ENCODE measurements around the gene EML2.

EML2 gene

GRCh38 chr19:45595814-45596213, 43.4 kb downstream of the EML2 start:
- CTCF ChIA-PET: no interaction called here

GRCh38 chr19:45593520-45593919, 45.7 kb downstream of the EML2 start:
- DNase-seq: no peak
- Mint-ChIP-seq H3K4me3 (no peak overlapping the region), H3K9me3 (no peaks in the 10 kb centered on the region), H3K36me3 (no peaks in the 10 kb centered on the region), H3K4me1 (peaks cover 25% of the 10 kb centered on the region), H3K27me3 (peaks cover 82% of the 10 kb centered on the region), H3K27ac (no peak overlapping the region)
- CTCF ChIA-PET: interaction anchor here (1.7 kb wide), 1 partner anchor 49 kb away, joined by 12 read pairs; no protein-coding TSS in a partner anchor

More at GRCh38 chr19:45595814-45596213, 43.4 kb downstream of the EML2 start:
- peaks cover 82% of the 10 kb centered on the region for H3K27me3 Mint-ChIP-seq
- H3K4me1 Mint-ChIP-seq: peaks cover 34% of the 10 kb centered on the region
- DNase-seq: no peak
- no peak overlapping the region for H3K27ac Mint-ChIP-seq
- H3K9me3 Mint-ChIP-seq: no peaks in the 10 kb centered on the region
- no peak overlapping the region for H3K4me3 Mint-ChIP-seq
- H3K36me3 Mint-ChIP-seq: no peaks in the 10 kb centered on the region

- Mint-ChIP-seq H3K9me3 (no peaks in the 10 kb centered on the region), H3K27ac (no peak overlapping the region), H3K27me3 (peaks cover 79% of the 10 kb centered on the region), H3K4me3 (no peak overlapping the region), H3K4me1 (peaks cover 16% of the 10 kb centered on the region), H3K36me3 (no peaks in the 10 kb centered on the region)
- no peak for DNase-seq
- CTCF ChIA-PET: no interaction called here
Observed at GRCh38 chr19:45592366-45592765, 46.8 kb downstream of the EML2 start.

GRCh38 chr19:45591638-45592005, 47.6 kb downstream of the EML2 start:
- H3K36me3 Mint-ChIP-seq: no peaks in the 10 kb centered on the region
- no peak overlapping the region for H3K4me3 Mint-ChIP-seq
- peaks cover 16% of the 10 kb centered on the region for H3K4me1 Mint-ChIP-seq
- DNase-seq: no peak
- H3K27ac Mint-ChIP-seq: no peak overlapping the region
- H3K9me3 Mint-ChIP-seq: no peaks in the 10 kb centered on the region
- CTCF ChIA-PET: interaction anchor here (1.0 to 1.5 kb wide), 3 partner anchors 12 to 76 kb away, joined by 4 to 9 read pairs (median 4); no protein-coding TSS in a partner anchor
- peaks cover 74% of the 10 kb centered on the region for H3K27me3 Mint-ChIP-seq

GRCh38 chr19:45591004-45591637, 48.1 kb downstream of the EML2 start:
- CTCF ChIA-PET: interaction anchor here (0.6 to 1.5 kb wide), 6 partner anchors 13 to 108 kb away, joined by 3 to 9 read pairs (median 4); no protein-coding TSS in a partner anchor
- Mint-ChIP-seq H3K4me1 (peaks cover 16% of the 10 kb centered on the region), H3K27me3 (peaks cover 69% of the 10 kb centered on the region), H3K27ac (no peak overlapping the region), H3K9me3 (no peaks in the 10 kb centered on the region), H3K4me3 (no peak overlapping the region), H3K36me3 (no peaks in the 10 kb centered on the region)
- DNase-seq: peak; percentile 61

- no peaks in the 10 kb centered on the region for H3K9me3 Mint-ChIP-seq
- no peak for DNase-seq
- peaks cover 62% of the 10 kb centered on the region for H3K27me3 Mint-ChIP-seq
- CTCF ChIA-PET: interaction anchor here (1.0 to 1.5 kb wide), 5 partner anchors 13 to 109 kb away, joined by 3 to 9 read pairs (median 4); no protein-coding TSS in a partner anchor
- H3K27ac Mint-ChIP-seq: no peak overlapping the region
- H3K36me3 Mint-ChIP-seq: no peaks in the 10 kb centered on the region
- no peak overlapping the region for H3K4me3 Mint-ChIP-seq
- peaks cover 18% of the 10 kb centered on the region for H3K4me1 Mint-ChIP-seq
Observed at GRCh38 chr19:45590300-45591003, 48.7 kb downstream of the EML2 start.

- DNase-seq: no peak
- Mint-ChIP-seq H3K4me1 (peaks cover 25% of the 10 kb centered on the region), H3K9me3 (no peaks in the 10 kb centered on the region), H3K4me3 (no peak overlapping the region), H3K27ac (no peak overlapping the region), H3K27me3 (peaks cover 55% of the 10 kb centered on the region), H3K36me3 (no peaks in the 10 kb centered on the region)
- CTCF ChIA-PET: interaction anchor here (1.4 kb wide), 1 partner anchor 56 kb away, joined by 3 read pairs; no protein-coding TSS in a partner anchor
Observed at GRCh38 chr19:45589768-45590167, 49.4 kb downstream of the EML2 start.

GRCh38 chr19:45587873-45588272, 51.3 kb downstream of the EML2 start:
- H3K9me3 Mint-ChIP-seq: no peaks in the 10 kb centered on the region
- H3K4me3 Mint-ChIP-seq: no peak overlapping the region
- no peak overlapping the region for H3K27ac Mint-ChIP-seq
- CTCF ChIA-PET: interaction anchor here (1.0 to 1.2 kb wide), 2 partner anchors 56 to 105 kb away, joined by 3 to 4 read pairs; partner anchors contain the start of gene QPCTL
- H3K36me3 Mint-ChIP-seq: peaks cover 1% of the 10 kb centered on the region
- no peak for DNase-seq
- peaks cover 43% of the 10 kb centered on the region for H3K27me3 Mint-ChIP-seq
- peaks cover 38% of the 10 kb centered on the region for H3K4me1 Mint-ChIP-seq

- Mint-ChIP-seq H3K4me3 (peak overlapping the region; percentile 83), H3K36me3 (peaks cover 15% of the 10 kb centered on the region), H3K9me3 (no peaks in the 10 kb centered on the region), H3K4me1 (peaks cover 32% of the 10 kb centered on the region), H3K27ac (peak overlapping the region; percentile 97), H3K27me3 (peaks cover 28% of the 10 kb centered on the region)
- CTCF ChIA-PET: interaction anchor here (1.9 kb wide), 1 partner anchor 57 kb away, joined by 10 read pairs; no protein-coding TSS in a partner anchor
- DNase-seq: no peak
Observed at GRCh38 chr19:45585158-45585577, 54.0 kb downstream of the EML2 start.

GRCh38 chr19:45584332-45585157, 54.7 kb downstream of the EML2 start, which contains the start of gene OPA3:
Gene OPA3, minus strand, starts transcription at chr19:45584802. Its CDS starts 38 bp downstream, at chr19:45584764.
- Mint-ChIP-seq H3K27ac (peak within 1 kb of the TSS; percentile 97), H3K4me3 (peak within 1 kb of the TSS; percentile 83), H3K27me3 (peaks cover 22% of the 10 kb centered on the region), H3K36me3 (peaks cover 15% of the 10 kb centered on the region), H3K4me1 (peaks cover 32% of the 10 kb centered on the region), H3K9me3 (no peaks in the 10 kb centered on the region)
- CTCF ChIA-PET: interaction anchor here (1.0 to 2.0 kb wide), 3 partner anchors 14 to 58 kb away, joined by 3 to 10 read pairs (median 5); no protein-coding TSS in a partner anchor
- DNase-seq: peak; percentile 100

- Mint-ChIP-seq H3K27me3 (no peaks in the 10 kb centered on the region), H3K4me1 (peaks cover 35% of the 10 kb centered on the region), H3K27ac (no peak overlapping the region), H3K4me3 (peak overlapping the region; percentile 23), H3K9me3 (no peaks in the 10 kb centered on the region), H3K36me3 (peaks cover 15% of the 10 kb centered on the region)
- CTCF ChIA-PET: interaction anchor here (1.1 kb wide), 1 partner anchor 62 kb away, joined by 3 read pairs; no protein-coding TSS in a partner anchor
- DNase-seq: no peak
Observed at GRCh38 chr19:45581576-45581975, 57.6 kb downstream of the EML2 start.

GRCh38 chr19:45578861-45579260, 60.3 kb downstream of the EML2 start:
- H3K27ac Mint-ChIP-seq: no peak overlapping the region
- peaks cover 22% of the 10 kb centered on the region for H3K4me1 Mint-ChIP-seq
- no peak for DNase-seq
- peaks cover 15% of the 10 kb centered on the region for H3K36me3 Mint-ChIP-seq
- CTCF ChIA-PET: no interaction called here
- H3K27me3 Mint-ChIP-seq: no peaks in the 10 kb centered on the region
- H3K4me3 Mint-ChIP-seq: no peak overlapping the region
- no peaks in the 10 kb centered on the region for H3K9me3 Mint-ChIP-seq

GRCh38 chr19:45577111-45577905, 61.9 kb downstream of the EML2 start:
- no peaks in the 10 kb centered on the region for H3K27me3 Mint-ChIP-seq
- H3K9me3 Mint-ChIP-seq: no peaks in the 10 kb centered on the region
- CTCF ChIA-PET: interaction anchor here (1.0 kb wide), 1 partner anchor 19 kb away, joined by 5 read pairs; no protein-coding TSS in a partner anchor
- H3K27ac Mint-ChIP-seq: no peak overlapping the region
- H3K4me3 Mint-ChIP-seq: no peak overlapping the region
- peaks cover 7% of the 10 kb centered on the region for H3K36me3 Mint-ChIP-seq
- DNase-seq: no peak
- peaks cover 9% of the 10 kb centered on the region for H3K4me1 Mint-ChIP-seq
